ENCODE data around the gene DLX3. TPM values are rescaled to one million over a fixed set of nuclear protein-coding genes. Genes with fewer than 3 reads are reported as not detected.

Gene DLX3
- total RNA-seq, 3 donors from 2014 or later = 0.22 TPM; not detected in 2

DNA sequence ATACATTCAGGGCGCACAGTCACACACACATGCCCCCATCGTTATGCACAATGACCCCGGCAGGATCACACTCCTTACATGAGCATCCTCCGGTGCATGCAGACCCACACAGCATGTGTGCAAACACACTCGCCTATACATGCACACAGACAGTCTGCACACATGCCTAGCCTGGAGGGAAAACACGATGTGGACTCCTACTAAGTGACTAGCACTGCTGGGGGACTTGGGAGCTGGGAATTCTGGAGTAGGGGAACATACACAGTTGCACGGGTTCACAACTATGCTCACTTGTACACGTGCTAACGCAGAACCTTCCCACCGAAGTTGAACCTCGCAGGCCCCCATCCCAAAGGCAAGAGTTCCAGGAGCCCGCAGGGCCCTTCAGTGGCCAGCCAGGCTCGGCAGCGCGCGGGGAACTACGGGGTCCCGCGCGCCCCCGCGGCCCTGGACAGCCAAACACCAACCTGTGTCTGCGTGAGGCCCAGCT lies 2.0 kb downstream of the DLX3 start:
- no peak for DNase-seq
- ATAC-seq = no peak
- H3K4me3 ChIP-seq = no peak overlapping the region
- no peaks in the 10 kb centered on the region for H3K9me3 ChIP-seq
- H3K4me1 ChIP-seq (ENCODE audit: low read depth) = peaks cover 19% of the 10 kb centered on the region
- intact Hi-C loops (cut with DNase I, micrococcal nuclease) = loop anchor here in 1 of 2 donors (10.0 kb wide), 1 partner anchor 428 kb away; no protein-coding TSS in a partner anchor
- no peaks in the 10 kb centered on the region for H3K36me3 ChIP-seq (ENCODE audit: low read depth)
- TF ChIP-seq, protein P1, sequence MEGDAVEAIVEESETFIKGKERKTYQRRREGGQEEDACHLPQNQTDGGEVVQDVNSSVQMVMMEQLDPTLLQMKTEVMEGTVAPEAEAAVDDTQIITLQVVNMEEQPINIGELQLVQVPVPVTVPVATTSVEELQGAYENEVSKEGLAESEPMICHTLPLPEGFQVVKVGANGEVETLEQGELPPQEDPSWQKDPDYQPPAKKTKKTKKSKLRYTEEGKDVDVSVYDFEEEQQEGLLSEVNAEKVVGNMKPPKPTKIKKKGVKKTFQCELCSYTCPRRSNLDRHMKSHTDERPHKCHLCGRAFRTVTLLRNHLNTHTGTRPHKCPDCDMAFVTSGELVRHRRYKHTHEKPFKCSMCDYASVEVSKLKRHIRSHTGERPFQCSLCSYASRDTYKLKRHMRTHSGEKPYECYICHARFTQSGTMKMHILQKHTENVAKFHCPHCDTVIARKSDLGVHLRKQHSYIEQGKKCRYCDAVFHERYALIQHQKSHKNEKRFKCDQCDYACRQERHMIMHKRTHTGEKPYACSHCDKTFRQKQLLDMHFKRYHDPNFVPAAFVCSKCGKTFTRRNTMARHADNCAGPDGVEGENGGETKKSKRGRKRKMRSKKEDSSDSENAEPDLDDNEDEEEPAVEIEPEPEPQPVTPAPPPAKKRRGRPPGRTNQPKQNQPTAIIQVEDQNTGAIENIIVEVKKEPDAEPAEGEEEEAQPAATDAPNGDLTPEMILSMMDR (IDR thresholded peaks at IDR 0.05) = no peak

DNA sequence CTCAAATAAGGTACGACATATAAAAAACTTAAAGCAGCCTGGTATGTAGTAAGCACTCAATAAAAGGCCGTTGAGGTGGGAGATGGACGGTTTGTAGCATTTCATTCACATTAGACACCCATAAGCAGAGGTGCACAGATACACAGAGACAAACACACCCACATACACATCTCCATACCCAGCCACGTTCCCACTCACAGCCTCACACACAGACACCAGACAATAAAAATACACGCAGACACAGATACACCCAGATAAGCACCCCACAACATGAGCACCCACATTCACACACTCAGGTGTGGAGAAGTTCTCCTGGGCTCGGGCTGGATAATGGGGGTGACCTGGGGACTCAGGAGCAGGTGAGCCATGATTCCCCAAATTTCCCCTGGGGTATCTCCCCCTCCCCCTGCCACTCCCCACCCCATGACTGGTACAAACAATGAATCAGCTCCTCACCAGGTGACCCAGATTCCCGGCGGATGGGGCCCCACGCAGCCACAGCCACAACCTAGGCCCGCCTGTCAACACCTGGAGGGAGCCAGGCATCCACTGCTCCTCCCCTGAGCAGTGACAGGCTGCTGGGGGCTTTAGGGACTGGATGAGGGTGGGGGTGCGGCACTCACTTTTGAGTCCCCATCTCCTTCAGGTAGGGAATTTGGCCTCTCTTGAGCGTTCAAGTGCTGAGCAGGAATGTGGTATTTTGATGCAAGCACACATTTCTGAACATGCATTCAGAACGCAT lies 2.7 kb downstream of the DLX3 start:
- TF ChIP-seq, protein P1 (IDR thresholded peaks at IDR 0.05) = no peak
- intact Hi-C loops (cut with DNase I, micrococcal nuclease) = loop anchor here in 1 of 2 donors (10.0 kb wide), 1 partner anchor 428 kb away; no protein-coding TSS in a partner anchor

DNA sequence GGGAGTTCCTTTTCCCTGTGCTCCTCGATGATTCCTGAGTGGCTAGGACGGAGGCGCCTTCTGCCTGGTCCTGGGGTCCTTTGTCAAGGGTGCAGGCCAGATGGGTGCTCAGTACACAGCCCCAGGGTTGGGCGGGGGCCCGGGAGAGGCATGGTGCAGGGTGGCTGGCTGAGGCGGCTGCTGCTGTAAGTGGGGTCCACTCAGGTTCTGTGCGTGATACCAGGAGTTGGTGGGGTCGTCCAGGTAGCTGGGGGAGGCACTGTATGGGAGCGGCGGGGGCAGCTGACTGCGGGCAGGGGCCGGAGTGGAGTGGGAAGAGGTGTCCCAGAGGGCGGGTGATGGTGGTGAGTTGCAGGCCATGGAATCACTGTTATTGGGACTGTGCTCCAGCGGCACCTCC lies 3.6 kb downstream of the DLX3 start:
- no peak for DNase-seq
- H3K36me3 ChIP-seq (ENCODE audit: low read depth) = no peaks in the 10 kb centered on the region
- H3K4me1 ChIP-seq (ENCODE audit: low read depth) = peaks cover 19% of the 10 kb centered on the region
- TF ChIP-seq, protein P1 (IDR thresholded peaks at IDR 0.05) = no peak
- no peak overlapping the region for H3K4me3 ChIP-seq
- no peaks in the 10 kb centered on the region for H3K9me3 ChIP-seq
- no peak for ATAC-seq
- intact Hi-C loops (cut with DNase I, micrococcal nuclease) = loop anchor here in 1 of 2 donors (10.0 kb wide), 1 partner anchor 427 kb away; no protein-coding TSS in a partner anchor

More for the DNA sequence above, 2.7 kb downstream of the DLX3 start:
- Histone ChIP-seq H3K9me3 (no peaks in the 10 kb centered on the region), H3K4me1 (ENCODE audit: low read depth) (peaks cover 19% of the 10 kb centered on the region), H3K36me3 (ENCODE audit: low read depth) (no peaks in the 10 kb centered on the region), H3K4me3 (no peak overlapping the region)
- no peak for ATAC-seq
- DNase-seq = no peak

DNA sequence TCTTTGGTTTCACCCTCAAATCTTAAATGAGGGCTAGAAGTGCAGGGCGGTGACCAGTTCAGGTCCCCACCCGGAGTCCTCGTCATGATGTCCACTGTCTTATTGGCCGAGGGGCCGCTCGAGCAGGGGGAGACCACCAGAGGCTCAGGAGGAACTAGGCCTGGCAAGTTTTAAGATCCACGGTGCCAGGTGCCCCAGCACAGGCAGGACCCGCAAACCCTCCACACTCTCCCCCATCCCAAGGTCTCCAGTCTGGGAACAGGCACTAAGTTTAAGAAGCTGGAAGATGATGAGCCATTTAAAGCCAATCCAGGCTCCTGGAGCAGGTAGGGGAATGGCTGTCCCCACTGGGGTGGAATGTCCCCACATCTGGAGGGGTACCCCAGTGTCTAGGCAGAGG lies 4.1 kb downstream of the DLX3 start:
- Histone ChIP-seq H3K4me1 (ENCODE audit: low read depth) (peaks cover 19% of the 10 kb centered on the region), H3K4me3 (no peak overlapping the region), H3K9me3 (no peaks in the 10 kb centered on the region), H3K36me3 (ENCODE audit: low read depth) (no peaks in the 10 kb centered on the region)
- intact Hi-C loops (cut with DNase I, micrococcal nuclease) = loop anchor here in 1 of 2 donors (10.0 kb wide), 1 partner anchor 426 kb away; no protein-coding TSS in a partner anchor
- ATAC-seq (no peak), DNase-seq (no peak)
- TF ChIP-seq, protein P1 (IDR thresholded peaks at IDR 0.05) = no peak

DNA sequence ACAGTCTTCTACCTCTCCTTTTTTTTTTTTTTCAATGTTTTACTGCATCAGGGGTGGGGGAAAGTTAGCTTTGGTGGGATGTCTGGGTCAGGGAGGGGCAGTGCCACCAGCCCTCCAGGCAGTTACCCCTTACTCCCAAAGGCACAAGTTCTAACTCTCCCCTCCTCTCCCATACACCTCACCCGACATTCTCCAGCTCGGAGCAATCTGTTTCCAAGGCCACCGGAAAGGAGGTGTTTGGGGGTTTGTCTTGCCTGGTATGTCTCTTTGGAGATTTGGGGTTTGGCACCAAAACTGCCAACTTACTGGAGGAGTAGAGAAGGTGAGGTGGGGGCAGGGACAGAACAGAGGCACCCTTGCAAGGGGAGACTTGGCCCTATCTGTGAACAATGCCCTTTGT lies 4.7 kb downstream of the DLX3 start:
- no peaks in the 10 kb centered on the region for H3K9me3 ChIP-seq
- H3K4me3 ChIP-seq = no peak overlapping the region
- TF ChIP-seq, protein P1 (IDR thresholded peaks at IDR 0.05) = no peak
- no peaks in the 10 kb centered on the region for H3K36me3 ChIP-seq (ENCODE audit: low read depth)
- DNase-seq (no peak), ATAC-seq (no peak)
- peaks cover 19% of the 10 kb centered on the region for H3K4me1 ChIP-seq (ENCODE audit: low read depth)
- intact Hi-C loops (cut with DNase I, micrococcal nuclease) = loop anchor here in 1 of 2 donors (10.0 kb wide), 1 partner anchor 426 kb away; no protein-coding TSS in a partner anchor

Measured in mucosa of descending colon (tissue), 3 donors.